HepG2 (cell line): Measurements from ENCODE around the gene ANKRD52. TPM values are rescaled to one million over a fixed set of nuclear protein-coding genes. Genes with fewer than 3 reads are reported as not detected.

Source experiments
- AGO1 ChIP-seq: fragments of 200-400 bp; formaldehyde crosslinking; IDR thresholded peaks from 2 replicates; pipeline ENCODE4 v1.6.1; 2017; ENCODE audit warnings: mild to moderate bottlenecking, low read depth, low read length, moderate library complexity; ENCODE audit not compliant: poor library complexity, severe bottlenecking
- ASH2L ChIP-seq: fragments of 300-600, 200-600 bp; sonication (generic); IDR thresholded peaks from 2 replicates; pipeline ENCODE4 v1.7.0; 2017; ENCODE audit warnings: low read depth, mild to moderate bottlenecking, moderate library complexity, mixed read lengths, low read length; ENCODE audit not compliant: insufficient read length
- ATF2 ChIP-seq: sonication (generic); formaldehyde crosslinking; IDR thresholded peaks from 2 replicates; pipeline ENCODE4 v1.4.0; 2020; ENCODE audit warnings: missing genetic modification reagents
- CTCF ChIP-seq: sonication (generic); formaldehyde crosslinking; IDR thresholded peaks from 2 replicates; pipeline ENCODE4 v1.5.0; 2020; ENCODE audit warnings: mild to moderate bottlenecking, missing genetic modification reagents, moderate library complexity
- DRAP1 ChIP-seq: IDR thresholded peaks from 2 replicates; pipeline ENCODE4 v1.6.1; 2016; ENCODE audit warnings: missing genetic modification reagents, missing compliant biosample characterization
- KDM1A ChIP-seq: IDR thresholded peaks from 2 replicates; pipeline ENCODE4 v1.6.1; 2016; ENCODE audit warnings: missing compliant biosample characterization
- MAX ChIP-seq: IDR thresholded peaks from 2 replicates; pipeline ENCODE4 v1.6.1; 2012; ENCODE audit warnings: inconsistent platforms
- NCOR1 ChIP-seq: fragments of 200-600 bp; sonication (generic); IDR thresholded peaks from 2 replicates; pipeline ENCODE4 v1.7.0; 2017; ENCODE audit warnings: antibody characterized with exemption, low read length, borderline replicate concordance
- NFE2L2 ChIP-seq: fragments of 150-350 bp; IDR thresholded peaks from 2 replicates; pipeline ENCODE4 v1.6.1; 2014; ENCODE audit warnings: low read length
- NFIB ChIP-seq: sonication (generic); formaldehyde crosslinking; IDR thresholded peaks from 2 replicates; pipeline ENCODE4 v1.9.0; 2021; ENCODE audit warnings: missing genetic modification reagents, mild to moderate bottlenecking, borderline replicate concordance
- POLR2AphosphoS2 ChIP-seq: IDR thresholded peaks from 2 replicates; pipeline ENCODE4 v1.6.1; 2011; ENCODE audit warnings: low read depth, low read length, improper control_type of control experiment
- PRDM10 ChIP-seq: sonication (generic); formaldehyde crosslinking; IDR thresholded peaks from 2 replicates; pipeline ENCODE4 v1.4.0; 2020; ENCODE audit warnings: low read depth, missing genetic modification reagents
- SRF ChIP-seq: IDR thresholded peaks from 2 replicates; pipeline ENCODE4 v1.6.1; 2011; ENCODE audit warnings: mild to moderate bottlenecking, low read depth, low read length, moderate library complexity
- TEAD2 ChIP-seq: sonication (generic); formaldehyde crosslinking; IDR thresholded peaks from 2 replicates; pipeline ENCODE4 v1.9.0; 2021; ENCODE audit warnings: missing genetic modification reagents
- ZBTB2 ChIP-seq: sonication (generic); formaldehyde crosslinking; IDR thresholded peaks from 2 replicates; pipeline ENCODE4 v1.8.0; 2022; ENCODE audit warnings: low read depth, missing genetic modification reagents
- ZKSCAN5 ChIP-seq: sonication (generic); formaldehyde crosslinking; IDR thresholded peaks from 2 replicates; pipeline ENCODE4 v1.5.1; 2020; ENCODE audit warnings: mild to moderate bottlenecking, missing genetic modification reagents
- ZNF260 ChIP-seq: sonication (generic); formaldehyde crosslinking; IDR thresholded peaks from 2 replicates; pipeline ENCODE4 v1.4.0; 2020; ENCODE audit warnings: missing genetic modification reagents, low read depth, mild to moderate bottlenecking, borderline replicate concordance
- ZNF329 ChIP-seq: sonication (generic); formaldehyde crosslinking; IDR thresholded peaks from 2 replicates; pipeline ENCODE4 v1.9.0; 2021; ENCODE audit warnings: low read depth, mild to moderate bottlenecking, missing genetic modification reagents
- ZNF629 ChIP-seq: sonication (generic); formaldehyde crosslinking; conservative IDR thresholded peaks from 2 replicates; pipeline ENCODE4 v1.5.0; 2020; ENCODE audit warnings: missing genetic modification reagents
- ZNF777 ChIP-seq: sonication (generic); formaldehyde crosslinking; IDR thresholded peaks from 2 replicates; pipeline ENCODE4 v1.4.0; 2020; ENCODE audit warnings: missing genetic modification reagents
- polyA plus RNA-seq, 8 experiments: library from polyadenylated mRNA; depleted of rRNA in 3 of 8; stranded (reverse) in 7 of 8; unstranded in 1 of 8; fragments of >200 nt; fragmentation: Illumina TruSeq in 4 of 8; extraction: Trizol in 4 of 8; gene quantifications; 2 replicates each; pipeline versions ENCODE4 v1.2.1 to v1.2.3, GENCODE V29; 2011 to 2016; ENCODE audit warnings: low read depth in 4 of 8, missing spikeins in 1 of 8, mixed read lengths in 1 of 8; ENCODE audit not compliant: insufficient read depth in 1 of 8
- total RNA-seq, 5 experiments: library from RNA; depleted of rRNA; stranded (reverse); fragments of >200 nt; fragmentation: Illumina TruSeq; extraction: Trizol; gene quantifications; 2 replicates each; pipeline ENCODE4 v1.2.3, GENCODE V29; 2016; ENCODE audit warnings: low read depth in 1 of 5

ANKRD52 gene
- total and polyA plus RNA-seq, 2 of the 13 experiments (the other 11 are each of a cell fraction or from before 2014, with no cell fraction given) = 7.8 to 9.2 TPM

GRCh38 chr12:56221757-56222530, 36.2 kb downstream of the ANKRD52 start, which contains the start of gene RNF41 (continued):
- TF ChIP-seq PRDM10 (peak; percentile 58; the same call in 1 of the 2 replicates), ZNF329 (CRISPR knock-in tag) (0 out of 2 replicates have a peak, but pooled peaks have one; percentile 30), POLR2AphosphoS2 (no peak), ATF2 (CRISPR knock-in tag) (peak; percentile 44; the same call in 1 of the 2 replicates), CTCF (CRISPR knock-in tag) (peak; percentile 29), SRF (no peak), NCOR1 (0 out of 2 replicates have a peak, but pooled peaks have one; percentile 44), DRAP1 (CRISPR knock-in tag) (peak; percentile 98), ASH2L (peak; percentile 60), TEAD2 (CRISPR knock-in tag) (no peak), ZKSCAN5 (no peak), ZNF777 (CRISPR knock-in tag) (peak; percentile 39; the same call in 1 of the 2 replicates), MAX (0 out of 2 replicates have a peak, but pooled peaks have one; percentile 42), KDM1A (no peak), AGO1 (peak; percentile 46), NFE2L2 (no peak), NFIB (no peak), ZNF260 (no peak), ZNF629 (no peak), ZBTB2 (CRISPR knock-in tag) (no peak)
